ENCODE measurements around the gene CACNA2D2.
"Not testable (repeated sequence)": the region's sequence is repeated elsewhere in the genome, so short reads cannot be mapped to it uniquely, and the experiment has no call there.

Gene CACNA2D2

GRCh38 chr3:50525987-50526386 lies 22.6 kb upstream of the CACNA2D2 start:
- peak; percentile 59 to 65 for DNase-seq

- DNase-seq: no peak
Measured at GRCh38 chr3:50525191-50525910, 21.9 kb upstream of the CACNA2D2 start.

DNA sequence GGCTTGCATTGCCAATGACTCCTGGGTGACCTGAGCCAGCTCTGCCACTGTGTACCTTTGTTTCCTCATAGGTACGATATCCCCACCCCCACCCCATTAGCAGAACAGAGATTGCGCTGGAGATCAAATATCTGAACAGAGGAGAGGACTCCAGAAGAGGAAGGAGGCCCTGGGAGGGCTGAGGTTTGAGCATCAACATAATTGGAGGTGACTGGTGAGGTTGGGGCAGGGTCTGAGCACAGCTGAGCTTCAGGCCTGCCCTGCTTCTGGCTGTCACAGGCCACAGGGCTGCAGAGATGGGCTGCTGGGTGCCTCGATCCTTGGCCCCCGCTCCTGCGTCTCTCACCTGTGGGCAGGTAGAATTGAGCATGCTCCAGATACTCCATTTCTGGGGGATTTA lies 21.3 kb upstream of the CACNA2D2 start:
- DNase-seq: no peak

DNA sequence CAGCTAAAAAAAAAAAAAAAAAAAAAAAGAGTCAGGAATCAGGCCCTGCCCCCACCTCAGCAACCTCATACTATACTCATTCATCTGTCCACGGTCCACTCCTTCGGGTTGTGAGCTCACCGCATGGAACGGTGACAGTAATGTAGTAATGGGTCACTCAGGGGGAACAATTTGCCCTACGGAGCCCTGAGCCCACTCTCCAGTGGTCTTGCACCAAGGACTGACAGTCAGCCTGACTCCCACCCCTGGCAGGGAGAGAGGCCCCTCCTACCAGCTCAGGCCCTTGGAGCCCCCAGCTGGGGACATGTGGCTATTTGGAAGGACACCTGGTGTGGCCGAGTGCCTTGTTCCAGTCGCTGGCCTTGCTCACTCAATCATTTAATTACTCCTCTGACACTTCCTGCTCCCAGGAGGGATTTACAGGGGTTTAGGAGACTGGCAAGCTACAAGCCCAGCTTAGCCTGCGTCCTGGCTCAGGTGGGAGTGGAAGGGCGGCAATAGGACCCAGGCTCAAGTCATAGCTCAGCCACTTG lies 19.9 kb upstream of the CACNA2D2 start:
- DNase-seq: no peak

DNA sequence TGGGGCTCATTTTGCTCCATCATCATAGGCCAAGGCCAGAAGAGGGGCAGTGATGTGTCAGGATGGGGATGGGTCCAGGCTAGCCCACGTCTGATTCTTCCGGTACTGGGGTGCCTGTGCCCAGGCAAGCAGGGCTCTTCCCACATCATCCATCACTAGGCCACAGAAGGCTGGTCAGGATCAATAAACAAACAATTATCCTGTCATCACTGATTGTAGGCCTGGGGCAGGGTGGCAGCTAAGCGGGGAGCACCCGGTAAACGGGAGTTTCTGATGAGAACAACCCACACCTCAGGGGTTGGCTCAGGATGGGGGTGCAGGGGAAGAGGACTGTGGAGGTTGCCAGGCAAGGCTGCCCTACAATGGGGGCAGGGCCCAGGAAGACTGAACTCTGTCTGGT lies 18.1 kb upstream of the CACNA2D2 start:
- DNase-seq: no peak

- no peak for DNase-seq
Measured at GRCh38 chr3:50520849-50521248, 17.4 kb upstream of the CACNA2D2 start.

GRCh38 chr3:50519471-50520089 lies 16.1 kb upstream of the CACNA2D2 start:
- peak; percentile 74 to 80 for DNase-seq

- no peak for DNase-seq
Measured at GRCh38 chr3:50518436-50518835, 15.0 kb upstream of the CACNA2D2 start.

DNA sequence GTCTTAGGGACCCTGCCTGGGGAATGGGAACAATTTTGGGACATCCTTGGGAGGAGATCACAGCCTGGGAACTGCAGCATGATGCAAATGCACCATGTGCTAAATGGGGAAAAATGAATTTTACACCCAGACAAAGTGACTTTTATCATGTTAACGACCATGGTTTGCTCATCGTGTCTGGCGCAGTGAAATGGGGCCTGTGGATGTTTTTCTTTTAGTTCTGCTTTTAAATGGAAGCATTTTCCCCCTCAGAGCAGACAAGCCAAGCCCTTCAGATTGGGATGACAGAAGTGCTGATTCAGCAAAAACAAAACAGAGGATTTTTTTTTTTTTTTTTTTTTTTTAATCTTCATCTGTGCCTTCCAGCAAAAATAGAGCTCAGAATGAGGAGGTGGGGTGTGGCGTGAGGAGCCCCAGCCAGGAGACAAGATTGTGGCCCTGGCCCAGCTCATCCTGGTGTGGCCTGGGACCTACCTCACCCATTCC lies 14.3 kb upstream of the CACNA2D2 start:
- DNase-seq: no peak

- no peak for DNase-seq
Measured at GRCh38 chr3:50516440-50516871, 13.0 kb upstream of the CACNA2D2 start.

DNA sequence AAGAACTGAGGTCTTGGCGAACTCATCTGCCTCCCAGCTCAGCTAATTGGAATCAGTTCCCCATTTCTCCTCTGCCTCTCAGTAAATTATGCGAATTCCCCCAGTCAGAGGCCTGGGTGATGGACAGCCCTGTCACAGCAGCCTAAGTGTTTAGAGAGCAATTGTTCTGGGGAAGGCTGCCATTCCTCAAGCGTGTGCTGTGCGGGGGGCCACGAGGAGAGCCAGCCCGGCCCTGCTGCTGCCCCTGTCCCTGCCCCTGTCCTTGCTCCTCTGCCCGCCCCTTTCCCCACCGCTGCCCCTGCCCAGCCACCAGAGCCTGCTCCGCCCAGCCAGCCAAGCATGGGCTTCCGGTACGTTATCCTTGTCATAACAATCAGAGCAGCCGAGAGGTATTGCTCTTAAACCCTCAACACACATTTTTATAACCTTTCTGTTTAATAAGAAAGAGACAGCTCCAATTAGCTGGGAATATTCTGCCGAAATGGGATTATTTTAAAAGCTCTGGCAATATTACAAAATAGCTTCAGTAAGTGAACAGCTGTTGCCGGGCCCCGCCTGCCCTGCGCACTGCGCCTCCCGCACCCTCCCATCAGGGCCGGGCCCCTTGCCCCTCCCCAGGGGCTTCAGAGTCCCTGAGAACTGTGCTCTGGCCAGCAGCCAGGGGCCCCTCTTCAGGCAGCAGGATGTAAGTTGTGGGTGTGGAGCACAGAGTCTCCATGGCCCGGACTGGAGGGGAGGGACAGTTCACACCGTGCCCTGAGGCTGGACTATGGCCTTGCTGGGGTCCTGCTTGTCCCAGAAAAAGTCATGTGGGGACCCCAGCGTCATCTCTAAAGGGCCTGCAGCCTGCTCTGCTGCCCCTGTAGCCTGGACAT lies 12.4 kb upstream of the CACNA2D2 start:
- DNase-seq: no peak

- DNase-seq: not testable (repeated sequence)
Measured at GRCh38 chr3:50512908-50513307, 9.5 kb upstream of the CACNA2D2 start.

DNA sequence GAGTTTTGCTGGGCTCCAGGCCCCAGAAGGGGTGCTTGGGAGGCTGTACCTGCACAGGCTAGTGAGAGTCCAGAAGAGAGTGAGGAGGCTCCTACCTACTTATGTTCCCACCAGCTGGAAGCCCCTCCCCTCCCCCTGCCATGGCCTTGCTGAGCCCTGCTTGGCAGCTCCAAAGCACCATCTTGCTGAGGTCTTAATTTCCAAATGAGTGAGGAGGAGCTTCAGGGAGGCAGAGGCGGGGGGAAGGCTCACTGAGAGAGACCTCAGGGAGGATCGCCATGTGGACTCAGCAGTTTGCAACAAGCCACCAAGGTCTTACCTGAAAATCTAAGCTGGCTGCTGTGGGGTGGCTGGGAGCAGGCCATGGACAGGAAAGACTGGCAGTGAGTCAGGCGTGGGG lies 8.7 kb upstream of the CACNA2D2 start:
- DNase-seq: no peak

DNA sequence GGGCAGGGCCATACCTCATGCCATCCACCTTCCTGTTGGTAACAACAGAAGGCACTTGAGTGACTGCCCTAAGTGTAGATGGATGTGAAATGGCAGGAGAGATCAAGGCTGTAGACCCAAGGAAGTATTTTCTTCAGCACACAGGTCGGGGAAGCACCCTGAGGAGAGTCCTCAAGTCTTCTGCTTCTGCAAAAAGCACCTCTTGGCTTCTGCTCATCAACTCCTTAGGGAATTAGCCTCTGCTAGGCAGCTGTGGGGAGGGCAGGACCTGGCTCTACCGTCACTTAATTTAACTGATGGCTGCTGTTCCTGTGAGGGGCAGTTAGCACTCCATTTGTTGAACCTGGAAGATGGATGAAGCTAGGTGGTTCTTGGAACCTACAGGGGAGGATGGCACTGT lies 6.9 kb upstream of the CACNA2D2 start:
- no peak for DNase-seq

DNA sequence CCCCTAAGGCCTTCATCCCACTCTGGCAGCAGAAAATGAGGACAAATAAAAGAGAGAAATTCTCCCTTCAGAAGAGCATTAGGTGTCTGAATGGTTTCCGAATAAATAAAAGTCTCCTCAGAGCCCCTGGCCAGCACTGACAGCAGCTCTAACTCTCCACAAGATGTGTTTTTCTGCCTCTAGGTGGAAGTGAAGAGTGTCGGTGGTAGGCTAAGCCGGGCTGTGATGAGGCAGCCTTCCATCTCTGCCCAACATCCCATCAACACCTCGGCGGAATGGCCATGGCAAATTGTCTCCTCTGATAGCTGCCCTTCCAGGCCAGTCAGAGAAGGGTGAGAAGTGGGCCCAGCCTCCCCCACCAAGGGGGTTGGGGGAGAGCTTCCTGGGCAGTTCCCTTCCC lies 6.3 kb upstream of the CACNA2D2 start:
- no peak for DNase-seq

DNA sequence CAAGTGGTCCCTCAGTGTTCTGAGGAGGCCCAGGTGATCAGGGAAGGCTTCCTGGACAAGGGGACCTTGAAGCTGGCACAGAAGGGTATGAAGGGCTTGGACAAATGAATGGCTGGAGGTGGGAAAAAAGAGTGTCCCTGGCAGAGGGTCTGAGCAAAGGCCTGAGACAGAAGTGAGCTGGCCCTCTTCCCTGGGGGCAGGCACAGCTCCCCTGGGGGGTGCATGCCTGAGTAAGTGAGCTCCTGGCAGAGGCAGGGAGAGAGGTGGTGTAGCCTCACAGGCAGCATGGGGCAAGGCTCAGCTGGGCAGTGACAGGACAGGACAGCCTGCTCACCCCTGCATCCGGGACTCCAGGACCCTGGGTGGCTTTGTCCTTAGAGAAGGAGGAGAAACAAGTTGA lies 5.4 kb upstream of the CACNA2D2 start:
- DNase-seq: no peak

DNA sequence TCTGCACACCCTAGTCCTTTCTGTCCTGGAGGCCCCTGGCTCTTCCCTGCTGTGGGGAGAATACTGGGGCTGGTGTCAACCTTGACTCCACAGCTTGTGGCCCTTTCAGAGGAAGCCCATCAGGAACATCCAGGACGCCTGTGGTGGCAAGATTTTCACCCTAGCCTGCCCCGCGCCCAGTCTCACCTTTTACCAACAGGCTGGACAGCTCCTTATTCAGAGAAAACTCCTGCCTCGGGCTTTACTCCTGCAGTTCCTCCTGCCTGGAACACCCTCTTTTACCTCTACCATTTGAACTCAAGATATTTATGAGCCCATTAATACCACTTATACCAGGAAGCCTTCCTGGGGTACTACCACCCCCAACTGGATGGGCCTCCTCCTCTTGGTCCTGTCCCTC lies 2.7 kb upstream of the CACNA2D2 start:
- DNase-seq: no peak

DNA sequence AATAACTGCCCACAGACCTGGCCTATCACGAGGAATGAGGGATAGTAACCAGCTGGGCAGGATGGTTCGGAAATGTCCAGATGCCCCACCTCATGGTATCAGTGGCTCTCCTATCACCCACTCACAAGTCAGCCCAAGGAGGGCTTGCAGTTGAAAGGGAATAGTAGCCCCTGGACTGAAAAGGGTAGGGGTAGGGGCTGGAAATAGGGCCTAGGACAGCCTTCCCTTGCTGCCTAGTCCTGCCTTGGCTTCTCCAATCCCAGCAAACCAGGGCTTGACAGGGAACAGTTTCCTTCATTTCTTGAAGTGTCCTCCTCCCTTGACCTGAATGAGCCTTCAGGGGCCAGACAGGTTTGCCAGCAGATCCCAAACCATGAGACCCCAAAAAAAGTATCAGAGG lies 1.2 kb upstream of the CACNA2D2 start:
- DNase-seq: no peak

DNA sequence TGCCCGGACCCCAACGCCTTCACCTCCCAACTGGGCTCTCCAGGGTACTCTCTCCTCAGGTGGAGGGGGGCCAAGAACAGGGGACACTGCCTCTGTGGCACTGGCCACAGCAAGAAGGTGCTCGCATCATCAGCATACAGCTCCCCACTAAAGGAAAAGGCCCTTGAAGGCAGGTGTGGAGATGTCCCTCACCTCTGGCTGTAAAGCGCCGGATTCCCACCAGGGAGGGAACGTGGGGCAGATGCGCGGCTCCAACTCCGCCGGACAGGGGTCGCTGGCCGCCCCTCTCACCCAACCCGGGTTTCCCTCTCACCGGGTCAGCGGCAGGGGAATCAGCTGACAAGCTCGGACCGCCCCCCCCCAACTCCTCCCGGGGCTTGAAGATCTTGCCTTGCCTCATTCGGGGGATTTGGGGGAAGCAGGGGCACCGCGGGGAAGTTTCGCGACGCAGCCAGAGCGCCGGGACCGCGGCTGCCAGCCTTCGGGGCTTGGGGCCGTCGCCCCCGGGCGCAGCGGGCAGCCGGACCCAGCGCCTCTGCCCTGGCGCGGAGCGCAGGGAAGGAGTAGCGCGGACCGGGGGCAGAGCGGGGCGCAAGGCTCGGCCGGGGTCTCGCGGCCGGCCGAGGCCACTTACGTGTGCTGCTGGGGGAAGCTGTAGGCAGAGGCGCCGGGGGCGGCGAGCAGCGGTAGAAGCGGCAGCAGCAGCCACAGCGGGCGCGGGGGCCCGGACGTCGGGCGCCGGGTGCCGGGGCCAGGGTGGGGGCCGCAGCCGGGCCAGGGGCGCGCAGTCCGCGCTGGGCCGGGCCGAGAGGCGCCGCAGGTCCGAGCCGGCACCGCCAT lies 630 bp downstream of the CACNA2D2 start:
- DNase-seq: no peak

DNA sequence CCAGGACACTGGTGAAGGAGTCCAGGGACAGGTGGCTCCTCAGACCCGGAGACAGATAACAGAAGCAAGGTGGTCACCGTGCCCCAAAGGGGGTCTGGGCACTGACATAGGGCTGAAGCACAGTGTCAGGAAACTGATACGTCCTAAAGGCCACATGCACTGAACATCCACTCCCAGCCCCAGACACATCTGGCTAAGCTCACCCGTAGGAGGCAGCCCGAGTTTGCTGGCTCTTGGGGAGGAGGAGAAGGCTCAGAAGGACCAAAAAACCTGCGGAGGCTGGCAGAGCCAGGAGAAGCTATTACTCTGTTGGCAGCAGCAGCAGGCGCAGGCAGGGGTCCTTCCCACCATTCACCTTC lies 1.2 kb downstream of the CACNA2D2 start:
- DNase-seq: no peak

GRCh38 chr3:50495609-50496423 lies 7.6 kb downstream of the CACNA2D2 start:
- DNase-seq: no peak

DNA sequence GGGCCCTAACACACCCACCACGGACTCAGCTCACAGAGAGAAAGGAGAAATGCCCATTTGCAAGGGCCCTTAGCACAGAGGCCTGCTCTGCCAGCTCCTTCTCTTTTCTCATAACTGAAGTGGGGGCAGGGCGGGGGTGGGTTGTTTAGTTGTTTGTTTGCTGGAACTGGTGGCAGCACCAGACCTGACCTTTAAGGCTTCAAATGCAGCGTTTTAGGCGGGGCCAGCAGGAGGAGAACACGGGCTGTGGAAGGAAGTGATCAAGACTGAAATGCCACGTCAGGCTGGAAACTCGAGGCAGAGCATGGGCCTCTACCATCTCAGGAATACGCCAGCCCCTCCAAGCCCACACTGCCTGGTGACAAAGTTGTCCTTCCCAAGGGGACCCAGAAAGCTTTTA lies 9.3 kb downstream of the CACNA2D2 start:
- DNase-seq: no peak
